C4-2B (cell line): ENCODE data around the gene INSYN1.

Experiments
- CTCF ChIP-seq: fragments of 450-650 bp; conservative IDR thresholded peaks from 2 replicates; pipeline ENCODE4 v1.5.1; 2017; ENCODE audit warnings: mild to moderate bottlenecking
- ZFX ChIP-seq: fragments of 450-650 bp; IDR thresholded peaks from 2 replicates; pipeline ENCODE4 v1.6.1; 2017

- TF ChIP-seq CTCF: no peak
- no peak for TF ChIP-seq ZFX
These were observed 44.4 kb upstream of the INSYN1 start for GRCh38 chr15:73797366-73798158.
